Fibroblast of skin of left quadriceps (primary cell): Measurements from ENCODE around the gene C2CD3.
"Not testable (repeated sequence)": the region's sequence is repeated elsewhere in the genome, so short reads cannot be mapped to it uniquely, and the experiment has no call there.

ENCODE experiments used
- DNase-seq, 2 experiments: peaks; one replicate each; pipeline ENCODE4 v3.0.0-alpha.2; 2013; ENCODE audit warnings: low read depth in 2 of 2

Gene C2CD3

DNA sequence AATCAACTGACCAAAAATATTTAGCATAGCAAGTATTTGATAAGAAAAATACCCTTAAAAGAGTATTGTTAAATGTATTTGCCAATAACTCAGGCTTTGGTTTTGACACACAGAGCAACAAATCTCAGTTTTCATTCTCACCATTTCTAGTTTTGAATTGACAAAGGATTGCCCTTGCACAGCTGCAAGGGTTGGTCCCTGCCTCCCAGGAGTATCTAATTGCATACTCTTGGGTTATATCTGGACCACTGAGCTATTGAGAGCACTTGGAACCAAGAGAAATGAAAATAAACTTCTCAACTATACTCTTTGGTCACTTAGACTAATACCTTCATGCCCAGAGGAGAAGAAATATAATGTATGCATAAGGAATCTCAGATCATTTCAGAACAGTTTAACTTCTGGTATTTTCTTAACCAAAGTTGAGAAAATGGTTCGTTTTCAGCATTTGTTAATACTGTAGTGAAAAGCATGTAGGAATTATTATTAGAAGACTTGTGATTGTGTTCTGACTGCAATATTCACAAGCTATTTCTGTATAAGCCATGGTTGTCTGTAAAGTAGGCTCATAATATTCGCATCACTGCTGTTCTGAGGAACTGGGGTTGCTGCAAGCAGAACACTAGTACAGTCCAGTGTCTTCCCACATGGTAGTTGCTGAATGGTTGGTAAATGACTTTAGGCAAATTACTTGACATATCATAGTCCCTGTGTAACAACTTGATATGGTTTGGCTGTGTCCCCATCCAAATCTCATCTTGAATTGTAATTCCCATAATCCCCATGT, 7.9 kb downstream of the C2CD3 start:
- DNase-seq, result no peak

DNA sequence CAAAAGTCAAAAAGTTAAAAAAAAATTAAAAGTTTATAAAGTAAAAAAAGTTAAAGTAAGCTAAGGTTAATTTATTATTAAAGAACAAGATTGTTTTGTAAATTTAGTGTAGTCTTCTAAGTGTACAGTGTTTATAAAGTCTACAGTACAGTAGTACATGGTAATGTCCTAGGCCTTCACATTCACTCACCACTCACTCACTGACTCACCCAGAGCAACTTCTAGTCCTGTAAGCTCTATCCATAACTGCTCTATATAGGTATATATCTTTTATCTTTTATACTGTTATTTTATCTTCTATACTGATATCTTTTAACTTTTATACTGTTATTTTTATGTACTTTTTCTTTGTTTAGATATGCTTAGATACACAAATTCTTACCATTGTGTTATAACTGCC, 11.2 kb downstream of the C2CD3 start:
- DNase-seq, result no peak

DNA sequence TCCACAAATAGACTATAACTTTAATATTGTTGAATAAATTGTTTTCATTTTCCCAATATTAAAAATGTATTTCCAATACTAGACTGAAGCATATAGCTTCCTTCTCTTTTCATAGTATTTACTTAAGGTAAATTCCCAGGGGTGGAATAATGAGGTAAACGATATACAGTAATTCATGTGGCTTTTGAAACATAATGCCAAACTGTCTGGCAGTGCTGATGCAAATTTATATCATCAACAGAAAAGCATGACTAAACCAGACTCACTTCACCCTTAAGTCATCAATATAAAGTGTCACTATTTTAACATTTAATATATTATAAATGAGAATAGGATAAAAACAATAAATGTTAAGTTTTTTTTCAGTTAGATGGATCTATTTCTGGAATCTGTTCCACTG, 13.6 kb downstream of the C2CD3 start:
- DNase-seq, result no peak

DNA sequence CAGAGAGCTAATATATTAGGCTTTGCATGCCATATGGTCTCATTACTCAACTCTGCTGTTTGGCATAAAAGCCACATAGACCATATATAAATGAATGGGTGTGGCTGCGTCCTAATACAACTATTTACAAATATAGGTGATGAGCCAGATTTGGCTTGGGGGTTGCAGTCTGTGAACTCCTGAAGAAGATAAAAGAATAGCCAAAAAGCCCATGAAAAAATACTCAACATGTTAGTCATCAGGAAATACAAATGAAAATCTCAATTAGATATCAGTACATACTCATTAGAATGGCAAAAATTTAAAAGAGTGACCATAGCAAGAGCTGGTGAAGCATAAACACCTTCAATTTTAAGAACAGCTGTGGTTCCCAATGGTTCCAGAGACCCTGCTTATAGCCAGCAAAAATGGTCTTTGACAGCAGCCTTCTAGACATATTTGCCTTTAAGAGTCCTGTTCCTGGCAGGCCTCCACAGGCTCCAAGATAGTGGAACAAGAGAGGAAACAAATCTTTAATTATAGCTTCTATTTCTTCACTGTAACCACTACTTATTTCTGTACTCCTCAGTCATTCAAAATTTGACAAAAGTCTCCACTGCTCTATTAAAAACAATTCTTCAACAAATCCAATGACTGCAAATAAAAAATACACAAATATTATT, 16.1 kb downstream of the C2CD3 start:
- no peak for DNase-seq

DNA sequence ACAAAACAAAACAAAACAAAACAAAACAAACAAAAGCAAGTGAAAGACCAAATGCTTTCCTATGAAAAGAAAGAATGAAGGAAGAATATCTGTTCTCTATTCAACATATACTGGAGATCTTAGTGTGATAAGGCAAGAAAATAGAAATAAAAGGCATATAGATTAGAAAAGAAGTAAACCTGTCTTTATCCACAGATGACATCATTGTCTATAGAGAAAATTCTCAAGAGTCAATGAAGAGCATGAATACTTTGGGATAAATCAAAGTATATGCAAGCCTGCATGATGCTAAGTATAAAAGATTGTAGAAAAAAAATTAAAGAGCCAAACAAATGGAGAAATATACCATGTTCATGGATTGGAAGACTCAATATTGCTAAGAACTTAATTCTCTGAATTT, 17.6 kb downstream of the C2CD3 start:
- no peak for DNase-seq

DNA sequence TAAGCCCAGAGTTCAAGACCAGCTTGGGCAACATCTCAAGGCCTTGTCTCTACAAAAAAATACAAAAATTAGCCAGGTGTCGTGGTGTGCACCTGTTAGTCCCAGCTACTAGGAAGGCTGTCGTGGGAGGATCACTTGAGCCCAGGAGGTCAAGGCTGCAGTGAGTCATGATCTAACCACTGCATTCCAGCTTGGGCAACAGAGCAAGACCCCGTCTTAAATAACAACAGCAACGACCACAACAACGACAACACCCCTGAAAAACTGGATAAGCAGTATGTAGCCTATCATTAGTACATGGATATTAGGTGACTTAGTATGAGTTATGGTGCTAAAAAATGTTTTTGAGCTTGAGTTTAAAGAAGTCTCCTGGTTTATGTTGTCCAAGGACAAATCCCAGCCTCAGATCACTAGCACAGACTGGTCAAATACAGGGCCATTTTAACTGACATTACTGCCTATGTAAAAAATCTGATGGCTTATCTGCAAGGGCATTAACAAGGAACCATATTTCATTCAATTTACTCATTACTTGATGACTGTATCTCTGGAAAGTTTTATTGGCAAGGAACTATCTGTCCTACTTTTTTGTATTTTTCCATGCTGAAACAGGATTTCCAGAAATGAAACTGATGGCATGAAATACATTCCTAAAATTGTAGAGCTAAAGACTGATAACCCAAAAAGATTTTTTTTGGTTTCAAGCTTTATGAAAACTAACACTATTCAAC, 23.4 kb downstream of the C2CD3 start:
- DNase-seq, result no peak

DNA sequence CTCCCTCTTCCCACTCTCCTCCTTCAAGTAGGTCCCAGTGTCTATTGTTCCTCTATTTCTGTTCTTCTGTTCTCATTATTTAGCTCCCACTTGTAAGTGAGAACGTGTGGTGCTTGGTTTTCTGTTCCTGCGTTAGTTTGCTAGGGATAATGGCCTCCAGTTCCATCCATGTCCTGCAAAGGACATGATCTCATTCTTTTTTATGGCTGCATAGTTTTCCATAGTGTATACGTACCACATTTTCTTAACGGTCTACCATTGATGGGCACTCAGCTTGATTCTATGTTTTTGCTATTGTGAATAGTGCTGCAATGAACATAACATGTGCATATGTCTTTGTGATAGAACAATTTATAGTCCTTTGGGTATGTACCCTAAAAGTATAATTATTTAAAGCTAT, 26.2 kb downstream of the C2CD3 start:
- DNase-seq, result no peak

DNA sequence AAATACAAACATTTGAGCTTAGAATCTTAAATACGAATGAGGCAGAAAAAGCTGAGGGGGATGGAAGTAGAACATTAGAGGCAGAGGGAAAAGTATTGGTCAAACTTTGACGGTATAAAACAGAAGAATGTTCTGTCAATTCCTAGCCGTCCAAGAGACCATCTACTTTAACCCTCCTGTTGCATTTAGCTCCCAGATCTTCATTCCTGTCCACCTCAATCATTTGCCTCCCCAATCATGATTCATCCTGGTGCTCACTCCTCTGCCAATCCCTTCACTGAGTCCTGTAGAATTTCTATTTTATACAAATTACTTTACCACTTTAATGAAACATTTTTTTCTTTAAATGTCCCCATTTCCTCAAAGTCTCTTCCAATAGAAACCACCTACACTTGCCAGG, 28.2 kb downstream of the C2CD3 start:
- no peak for DNase-seq

DNA sequence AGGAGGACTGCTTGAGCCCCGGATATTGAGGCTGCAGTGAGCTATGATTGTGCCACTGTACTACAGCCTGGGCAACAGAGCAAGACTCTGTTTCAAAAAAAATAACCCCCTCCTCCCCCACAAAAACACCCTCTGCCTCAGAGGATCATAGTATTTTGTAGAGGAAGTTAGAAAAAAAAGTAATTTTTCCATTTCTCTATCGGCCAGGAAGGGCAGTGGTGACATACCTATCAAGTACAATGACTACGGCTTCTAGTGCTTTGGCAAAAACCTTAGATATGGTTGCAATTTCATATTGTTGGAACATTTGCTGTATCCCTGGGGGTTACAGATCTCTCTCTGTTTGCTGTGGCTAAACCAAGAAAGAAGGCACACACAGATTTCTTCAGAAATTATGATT, 28.9 kb downstream of the C2CD3 start:
- DNase-seq, result no peak

DNA sequence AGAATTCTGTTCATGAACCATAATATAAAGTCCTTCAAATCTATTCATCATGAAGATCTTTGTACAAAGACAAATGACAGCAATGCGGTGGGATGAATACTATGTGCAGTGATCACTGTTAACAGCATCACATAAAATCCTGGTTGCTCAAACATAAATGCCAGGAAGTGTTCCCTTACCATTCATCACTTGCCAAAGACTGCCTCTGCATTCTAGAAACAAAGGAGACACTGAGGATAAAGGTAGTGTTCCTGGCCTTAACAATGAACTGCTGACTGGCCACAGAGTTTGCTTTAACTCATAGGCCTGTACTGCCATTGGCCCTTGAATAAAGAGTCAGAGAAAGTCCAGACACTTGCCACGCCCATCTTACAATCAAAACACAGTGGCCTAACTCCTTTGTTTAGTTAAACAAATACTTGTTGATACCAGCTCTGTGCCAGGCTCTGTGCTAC, 29.5 kb downstream of the C2CD3 start:
- DNase-seq, result no peak

DNA sequence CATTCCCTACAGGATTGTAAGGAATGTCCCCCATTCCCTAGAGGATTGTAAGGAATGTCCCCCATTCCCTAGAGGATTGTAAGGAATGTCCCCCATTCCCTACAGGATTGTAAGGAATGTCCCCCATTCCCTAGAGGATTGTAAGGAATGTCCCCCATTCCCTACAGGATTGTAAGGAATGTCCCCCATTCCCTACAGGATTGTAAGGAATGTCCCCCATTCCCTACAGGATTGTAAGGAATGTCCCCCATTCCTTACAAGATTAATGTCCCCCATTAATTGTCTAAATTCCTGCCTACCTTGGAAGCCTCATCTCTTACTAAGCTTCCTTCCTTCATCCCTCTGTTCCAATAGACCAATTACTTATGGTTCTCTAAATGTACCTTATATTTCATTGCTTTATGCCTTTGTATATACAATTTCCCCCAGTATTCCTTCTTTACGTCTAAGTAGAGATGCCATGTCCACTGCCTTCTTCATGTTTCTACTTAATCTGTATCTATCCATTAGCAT, 30.8 kb downstream of the C2CD3 start:
- DNase-seq, result not testable (repeated sequence)

DNA sequence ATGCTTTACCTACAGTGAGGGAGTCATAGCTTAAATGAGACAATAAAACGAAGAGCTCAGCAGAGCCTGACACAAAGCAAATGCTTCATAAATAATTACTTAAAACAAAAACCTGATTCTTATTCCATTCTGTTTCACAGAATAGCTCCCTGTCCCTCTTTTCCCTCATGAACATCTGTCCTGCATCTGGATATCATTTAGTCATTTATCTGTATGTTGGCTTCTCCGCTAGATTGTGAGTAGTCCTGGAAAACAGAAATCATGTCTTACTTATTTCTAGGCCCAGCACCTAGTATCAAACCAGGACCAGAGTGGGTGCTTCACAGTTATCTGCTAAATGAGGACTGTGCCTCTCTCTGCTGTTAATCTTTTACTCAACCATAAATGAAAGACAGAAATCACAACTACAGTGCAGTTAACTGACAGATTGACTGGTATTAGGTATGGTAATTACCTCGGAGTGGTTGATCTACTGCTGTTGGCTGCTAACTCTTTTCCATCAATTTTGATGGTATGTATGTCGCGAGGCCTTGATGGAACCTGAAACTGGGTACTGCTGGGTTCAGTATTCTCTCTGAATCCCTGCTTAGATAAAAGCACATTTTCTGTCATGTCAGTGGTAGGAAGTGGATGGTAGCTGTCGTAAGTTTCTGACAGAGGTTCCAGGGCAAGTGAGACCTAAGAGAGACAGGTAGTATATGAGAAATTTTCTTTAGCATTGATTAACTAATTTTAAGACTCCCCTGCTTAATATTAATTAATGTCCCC, 31.5 kb downstream of the C2CD3 start:
- DNase-seq, result no peak

DNA sequence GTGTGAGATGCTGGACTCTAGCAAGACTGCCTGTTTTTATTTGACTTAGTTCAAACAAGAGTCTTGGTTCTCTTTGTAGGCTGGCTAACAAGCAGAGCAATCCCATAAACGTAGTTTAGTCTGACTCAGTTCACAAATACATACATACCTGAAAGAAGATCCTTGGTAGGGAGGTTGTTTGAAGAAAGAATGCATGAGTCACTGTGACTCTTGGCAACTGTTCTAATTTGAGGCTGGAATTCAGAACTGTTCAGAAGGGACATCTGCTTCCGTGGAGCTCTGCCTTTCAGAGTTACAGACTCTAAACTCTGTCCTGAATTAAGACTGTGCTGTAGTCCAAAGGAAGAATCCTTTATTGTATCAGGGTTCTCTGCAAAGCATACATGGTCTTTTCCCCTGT, 32.2 kb downstream of the C2CD3 start:
- DNase-seq, result peak; percentile 97 to 98

DNA sequence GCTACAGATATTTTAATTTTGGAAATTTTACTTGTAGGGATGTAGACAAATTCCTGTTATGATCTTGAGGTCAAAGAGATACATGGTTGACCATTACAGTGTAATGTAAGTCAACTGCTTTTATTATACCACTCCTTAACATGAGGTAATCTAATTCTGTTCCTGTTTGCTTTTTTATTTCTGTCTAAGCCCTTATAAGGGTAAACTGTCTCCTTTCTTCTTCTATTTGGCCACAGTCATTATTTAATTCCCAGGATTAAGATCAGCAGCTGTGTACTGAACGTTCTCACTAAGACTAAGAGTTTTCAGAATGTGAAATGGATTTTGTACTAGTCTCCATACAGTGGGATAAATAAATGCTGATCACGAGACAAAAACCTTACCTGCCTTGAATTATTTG, 32.8 kb downstream of the C2CD3 start:
- no peak for DNase-seq

DNA sequence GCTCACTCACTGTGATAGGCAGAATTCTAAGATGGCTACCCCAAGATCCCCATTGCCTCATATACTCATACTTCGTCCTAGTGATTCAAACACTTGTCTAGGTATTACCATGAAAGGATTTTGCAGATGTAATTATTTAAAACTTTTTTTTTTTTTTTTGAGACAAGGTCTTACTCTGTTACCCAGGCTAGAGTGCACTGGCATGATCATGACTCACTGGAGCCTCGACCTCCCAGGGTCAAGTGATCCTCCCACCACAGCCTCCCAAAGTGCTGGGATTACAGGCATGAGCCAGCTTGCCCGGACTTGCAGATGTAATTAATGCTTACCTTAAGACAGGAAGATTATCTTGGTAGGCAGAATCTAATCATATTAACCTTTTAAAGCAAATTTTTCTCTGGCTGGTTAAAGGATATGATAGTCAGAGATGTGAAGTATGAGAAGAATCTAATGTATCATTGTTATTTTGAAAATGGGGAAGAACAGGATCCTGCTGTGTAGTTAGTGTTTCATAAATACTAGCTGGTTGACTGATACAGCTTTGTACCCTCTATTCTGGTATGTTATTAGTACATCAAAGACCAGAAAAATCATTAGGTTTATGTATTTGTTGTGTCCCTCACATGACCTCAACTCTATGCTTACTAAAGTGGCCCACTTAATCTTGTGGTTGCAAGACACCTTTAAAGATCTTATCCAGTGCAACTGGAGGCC, 35.5 kb downstream of the C2CD3 start:
- DNase-seq, result no peak

DNA sequence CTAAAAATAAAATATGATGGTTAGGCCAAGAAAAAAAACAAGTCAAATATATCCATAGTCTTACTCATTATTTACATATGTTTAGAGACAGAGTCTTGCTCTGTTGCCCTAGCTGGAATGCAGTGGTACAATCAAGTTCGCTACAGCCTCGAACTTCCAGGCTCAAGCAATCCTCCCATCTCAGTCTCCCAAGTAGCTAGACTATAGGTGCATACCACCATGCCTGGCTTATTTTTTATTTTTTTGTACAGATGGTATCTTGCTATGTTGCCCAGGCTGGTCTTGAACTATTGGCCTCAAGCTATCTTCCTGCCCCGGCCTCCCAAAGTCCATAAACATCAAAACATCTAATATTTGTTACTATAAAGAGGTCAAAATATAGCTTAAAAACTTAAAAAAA, 36.1 kb downstream of the C2CD3 start:
- DNase-seq, result no peak

DNA sequence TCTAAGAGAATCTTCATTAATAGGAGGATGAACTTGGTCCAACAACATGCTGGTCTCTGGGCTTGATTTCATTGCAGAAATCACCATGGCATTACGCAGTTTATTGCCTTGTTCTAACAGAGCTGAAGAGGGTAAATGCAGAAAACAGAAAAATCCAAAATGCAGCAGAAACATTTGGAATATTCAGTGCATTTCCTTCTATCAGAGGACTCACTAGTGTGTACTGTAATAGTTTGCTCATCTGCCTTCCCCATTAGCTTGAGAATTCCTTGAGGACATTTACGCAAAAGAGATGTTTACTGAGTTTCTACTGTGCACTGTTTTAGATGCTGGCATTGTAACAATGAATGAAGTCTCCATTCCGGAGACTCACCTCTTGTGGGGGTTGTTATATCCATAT, 37.4 kb downstream of the C2CD3 start:
- DNase-seq, result no peak

DNA sequence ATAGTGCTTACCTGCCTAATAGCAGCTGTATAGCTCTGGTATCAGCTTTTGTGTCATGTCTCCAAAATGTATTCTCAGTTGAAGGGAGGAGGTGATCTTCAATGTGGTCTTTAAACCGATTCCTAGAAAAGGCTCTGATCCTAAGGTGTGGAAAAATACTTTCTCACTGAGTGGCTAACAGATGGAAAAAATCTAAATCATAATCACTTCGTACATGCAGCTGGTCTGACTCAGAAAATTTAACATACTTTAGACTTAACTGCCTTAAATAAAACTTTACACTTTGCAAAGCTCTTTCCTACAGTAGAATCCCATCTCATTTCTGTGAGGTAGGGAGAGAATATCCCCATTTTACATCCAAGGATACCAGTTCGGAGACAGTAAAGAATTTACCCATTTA, 38.0 kb downstream of the C2CD3 start:
- DNase-seq, result no peak

DNA sequence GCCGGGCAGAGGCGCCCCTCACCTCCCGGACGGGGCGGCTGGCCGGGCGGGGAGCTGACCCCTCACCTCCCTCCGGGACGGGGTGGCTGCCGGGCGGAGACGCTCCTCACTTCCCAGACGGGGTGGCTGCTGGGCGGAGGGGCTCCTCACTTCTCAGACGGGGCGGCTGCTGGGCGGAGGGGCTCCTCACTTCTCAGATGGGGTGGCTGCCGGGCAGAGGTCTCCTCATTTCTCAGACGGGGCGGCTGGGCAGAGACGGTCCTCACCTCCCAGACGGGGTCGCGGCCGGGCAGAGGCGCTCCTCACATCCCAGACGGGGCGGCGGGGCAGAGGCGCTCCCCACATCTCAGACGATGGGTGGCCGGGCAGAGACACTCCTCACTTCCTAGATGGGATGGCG, 41.7 kb downstream of the C2CD3 start:
- not testable (repeated sequence) for DNase-seq

DNA sequence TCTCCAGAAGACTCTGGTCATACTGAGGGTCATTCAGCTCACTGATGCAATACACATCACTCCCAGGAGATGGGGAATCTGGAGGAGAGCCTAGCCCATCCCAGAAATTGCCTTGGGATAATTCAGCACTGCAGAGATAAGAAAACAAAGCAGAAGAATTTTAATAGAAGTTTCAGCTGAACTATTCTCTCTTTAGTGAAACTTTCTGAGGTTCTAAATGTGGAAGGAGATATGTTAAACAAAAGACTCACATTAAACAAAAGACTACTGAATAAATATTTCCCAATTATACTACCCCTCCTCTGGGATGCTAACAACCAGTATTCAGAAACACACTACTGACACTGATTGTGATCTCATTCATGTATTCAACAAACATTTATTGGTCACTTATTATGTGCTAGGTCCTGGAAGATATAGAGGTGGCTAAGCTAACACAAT, 47.8 kb downstream of the C2CD3 start:
- no peak for DNase-seq

DNA sequence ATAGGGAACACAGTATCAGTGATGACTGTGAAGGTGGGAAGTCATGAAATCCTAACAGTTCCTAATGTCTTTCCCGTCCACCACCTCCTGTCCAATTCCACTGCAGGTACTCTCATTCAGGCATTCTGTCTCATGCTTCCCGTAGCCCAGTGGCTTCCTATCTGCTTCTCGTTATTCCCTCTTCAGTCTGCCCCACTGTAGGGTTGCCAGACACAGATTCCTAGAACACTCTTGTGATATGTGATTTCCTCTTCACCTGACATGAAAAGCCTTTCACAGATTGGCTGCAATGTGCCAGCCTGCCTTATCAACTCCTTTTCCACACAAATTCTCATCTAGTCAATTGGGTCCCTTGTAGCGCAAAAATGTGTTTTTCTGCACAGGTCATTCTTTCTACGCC, 49.0 kb downstream of the C2CD3 start:
- no peak for DNase-seq
